HL-60 (cell line): Measurements from ENCODE around the gene DVL3.

ENCODE experiments used
- CTCF ChIP-seq: IDR thresholded peaks from one replicate; pipeline ENCODE4 v1.5.1; 2011; ENCODE audit warnings: low read length, control low read depth, inconsistent platforms; ENCODE audit not compliant: insufficient read depth
- GABPA ChIP-seq: IDR thresholded peaks from 2 replicates; pipeline ENCODE4 v1.6.1; 2012; ENCODE audit warnings: low read depth

GRCh38 chr3:184184546-184185230, 29.5 kb downstream of the DVL3 start:
- TF ChIP-seq CTCF (no peak), GABPA (no peak)
